Measurements from ENCODE around the gene OSBPL10. TPM values are rescaled to one million over a fixed set of nuclear protein-coding genes. Genes with fewer than 3 reads are reported as not detected.

OSBPL10 gene
- total RNA-seq, 4 donors from 2014 or later, result 7.9 to 25.5 (median 11.8) TPM

GRCh38 chr3:31648286-31648968, 332.6 kb downstream of the OSBPL10 start:
- H3K27me3 ChIP-seq, result no peaks in the 10 kb centered on the region
- peaks cover 0 to 50% (median 0%) of the 10 kb centered on the region in 3 donors for H3K9me3 ChIP-seq
- H3K27ac ChIP-seq, result no peak overlapping the region
- H3K36me3 ChIP-seq, result peaks cover 0 to 16% of the 10 kb centered on the region in 2 donors
- WGBS, 2 donors (ENCODE audit: low coverage in 1 of 2), result 100% methylated on average over 1 of the region's 4 CpGs
- TF ChIP-seq EP300 (IDR thresholded peaks at IDR 0.05), result no peak
- no peak for TF ChIP-seq CTCF (IDR thresholded peaks at IDR 0.05)
- TF ChIP-seq POLR2A (IDR thresholded peaks at IDR 0.05), result no peak
- TF ChIP-seq POLR2AphosphoS5 (IDR thresholded peaks at IDR 0.05), result no peak
- H3K4me3 ChIP-seq, result no peak overlapping the region
- H3K4me1 ChIP-seq, result no peaks in the 10 kb centered on the region
- no peak for ATAC-seq

GRCh38 chr3:31645256-31645655, 335.8 kb downstream of the OSBPL10 start:
- Histone ChIP-seq H3K36me3 (peaks cover 0 to 16% of the 10 kb centered on the region in 2 donors), H3K27ac (no peak overlapping the region), H3K27me3 (no peaks in the 10 kb centered on the region), H3K4me3 (no peak overlapping the region), H3K9me3 (peaks cover 0 to 19% (median 0%) of the 10 kb centered on the region in 3 donors), H3K4me1 (no peaks in the 10 kb centered on the region)
- 77 to 94% methylated on average over 2 to 3 of the region's 5 CpGs for WGBS, 2 donors (ENCODE audit: low coverage in 1 of 2)
- ATAC-seq, result no peak
- no peak for TF ChIP-seq POLR2A (IDR thresholded peaks at IDR 0.05)
- TF ChIP-seq POLR2AphosphoS5 (IDR thresholded peaks at IDR 0.05), result no peak
- no peak for TF ChIP-seq CTCF (IDR thresholded peaks at IDR 0.05)
- no peak for TF ChIP-seq EP300 (IDR thresholded peaks at IDR 0.05)

- WGBS, 2 donors (ENCODE audit: low coverage in 1 of 2), result 100% methylated on average over 1 of the region's 1 CpG
- ATAC-seq, result no peak
- H3K36me3 ChIP-seq, result peaks cover 0 to 13% of the 10 kb centered on the region in 2 donors
- TF ChIP-seq CTCF (IDR thresholded peaks at IDR 0.05) (no peak), EP300 (IDR thresholded peaks at IDR 0.05) (no peak), POLR2AphosphoS5 (IDR thresholded peaks at IDR 0.05) (no peak), POLR2A (IDR thresholded peaks at IDR 0.05) (no peak)
- H3K4me3 ChIP-seq, result no peak overlapping the region
- H3K27me3 ChIP-seq, result no peaks in the 10 kb centered on the region
- no peaks in the 10 kb centered on the region for H3K9me3 ChIP-seq
- H3K27ac ChIP-seq, result no peak overlapping the region
- no peaks in the 10 kb centered on the region for H3K4me1 ChIP-seq
Observed at GRCh38 chr3:31639828-31640227, 341.2 kb downstream of the OSBPL10 start.

- WGBS, 2 donors (ENCODE audit: low coverage in 1 of 2), result 30 to 58% methylated on average over 1 to 2 of the region's 2 CpGs
- Histone ChIP-seq H3K4me3 (no peak overlapping the region), H3K36me3 (peaks cover 0 to 29% of the 10 kb centered on the region in 2 donors), H3K4me1 (no peaks in the 10 kb centered on the region), H3K27me3 (no peaks in the 10 kb centered on the region), H3K27ac (no peak overlapping the region), H3K9me3 (no peaks in the 10 kb centered on the region)
- no peak for ATAC-seq
- TF ChIP-seq CTCF (IDR thresholded peaks at IDR 0.05) (no peak), POLR2AphosphoS5 (IDR thresholded peaks at IDR 0.05) (no peak), POLR2A (IDR thresholded peaks at IDR 0.05) (no peak), EP300 (IDR thresholded peaks at IDR 0.05) (no peak)
Observed at GRCh38 chr3:31636694-31637442, 344.2 kb downstream of the OSBPL10 start.
